DND-41 (cell line): Measurements from ENCODE around the gene FRZB.

Experiments used
- EZH2 ChIP-seq: IDR thresholded peaks from 3 replicates; pipeline ENCODE4 v1.6.1; 2012; ENCODE audit warnings: borderline replicate concordance, low read depth, mild to moderate bottlenecking, moderate library complexity, low read length, inconsistent platforms; ENCODE audit not compliant: severe bottlenecking
- TF ChIP-seq, protein P1 (sequence below): IDR thresholded peaks from 2 replicates; pipeline ENCODE4 v1.5.1; 2012; ENCODE audit warnings: borderline replicate concordance, low read length, moderate library complexity, mild to moderate bottlenecking; ENCODE audit not compliant: poor library complexity, severe bottlenecking; ENCODE audit errors: extremely low read depth

DNA sequence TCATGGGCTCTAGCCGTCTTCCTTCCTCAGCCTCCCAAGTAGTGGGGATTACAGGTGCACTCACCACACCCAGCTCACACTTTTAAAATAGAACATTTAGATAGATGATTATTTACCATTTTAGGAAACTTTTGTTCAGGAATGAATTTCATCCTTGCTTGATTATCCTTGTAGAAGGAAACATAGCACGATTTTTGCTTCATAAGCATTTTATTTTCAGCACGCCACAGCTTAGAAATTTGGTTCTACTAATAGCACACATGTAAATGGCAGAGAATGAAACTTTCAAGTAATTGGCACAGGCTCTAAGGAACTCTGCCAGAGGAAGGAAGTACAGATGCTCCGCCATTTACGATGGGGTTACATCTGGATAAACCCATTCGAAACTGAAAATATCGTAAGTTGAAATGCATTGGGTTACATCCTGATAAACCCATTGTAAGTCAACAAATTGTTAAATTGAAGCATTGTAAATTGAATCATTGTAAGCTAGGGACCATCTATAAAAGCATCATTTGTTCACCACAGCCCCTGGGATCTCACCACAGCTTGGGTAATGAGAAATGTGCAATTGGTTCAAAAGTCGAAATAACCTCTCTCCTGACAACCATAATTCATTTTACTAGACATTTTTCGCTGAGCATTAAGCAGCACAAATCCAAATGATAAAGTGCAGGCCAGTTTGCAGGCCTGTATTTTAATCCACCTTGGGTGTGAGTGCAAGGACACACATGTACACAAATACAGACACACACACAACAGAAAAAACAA, 33.2 kb downstream of the FRZB start:
- TF ChIP-seq, protein P1, sequence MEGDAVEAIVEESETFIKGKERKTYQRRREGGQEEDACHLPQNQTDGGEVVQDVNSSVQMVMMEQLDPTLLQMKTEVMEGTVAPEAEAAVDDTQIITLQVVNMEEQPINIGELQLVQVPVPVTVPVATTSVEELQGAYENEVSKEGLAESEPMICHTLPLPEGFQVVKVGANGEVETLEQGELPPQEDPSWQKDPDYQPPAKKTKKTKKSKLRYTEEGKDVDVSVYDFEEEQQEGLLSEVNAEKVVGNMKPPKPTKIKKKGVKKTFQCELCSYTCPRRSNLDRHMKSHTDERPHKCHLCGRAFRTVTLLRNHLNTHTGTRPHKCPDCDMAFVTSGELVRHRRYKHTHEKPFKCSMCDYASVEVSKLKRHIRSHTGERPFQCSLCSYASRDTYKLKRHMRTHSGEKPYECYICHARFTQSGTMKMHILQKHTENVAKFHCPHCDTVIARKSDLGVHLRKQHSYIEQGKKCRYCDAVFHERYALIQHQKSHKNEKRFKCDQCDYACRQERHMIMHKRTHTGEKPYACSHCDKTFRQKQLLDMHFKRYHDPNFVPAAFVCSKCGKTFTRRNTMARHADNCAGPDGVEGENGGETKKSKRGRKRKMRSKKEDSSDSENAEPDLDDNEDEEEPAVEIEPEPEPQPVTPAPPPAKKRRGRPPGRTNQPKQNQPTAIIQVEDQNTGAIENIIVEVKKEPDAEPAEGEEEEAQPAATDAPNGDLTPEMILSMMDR = no peak
- TF ChIP-seq EZH2 = no peak
